Endothelial cell of umbilical vein (primary cell): ENCODE measurements around the gene TUBB3.

Experiments
- EZH2 ChIP-seq: IDR thresholded peaks from 2 replicates; pipeline ENCODE4 v1.6.1; 2012; ENCODE audit warnings: borderline replicate concordance, low read depth, mild to moderate bottlenecking, moderate library complexity, low read length, inconsistent platforms; ENCODE audit not compliant: severe bottlenecking
- FOS ChIP-seq: IDR thresholded peaks from 2 replicates; pipeline ENCODE4 v1.6.1; 2011; ENCODE audit warnings: mild to moderate bottlenecking, low read length, moderate library complexity, borderline replicate concordance; ENCODE audit not compliant: insufficient read depth
- GATA2 ChIP-seq: IDR thresholded peaks from 2 replicates; pipeline ENCODE4 v1.7.0; 2011; ENCODE audit warnings: low read depth, mild to moderate bottlenecking, moderate library complexity, mixed read lengths, low read length; ENCODE audit not compliant: insufficient read length, insufficient read depth
- JUN ChIP-seq: IDR thresholded peaks from 2 replicates; pipeline ENCODE4 v1.6.1; 2011; ENCODE audit warnings: borderline replicate concordance, low read depth; ENCODE audit not compliant: insufficient read length, insufficient read depth
- MYC ChIP-seq: IDR thresholded peaks from one replicate; pipeline ENCODE4 v1.6.1; 2011; ENCODE audit warnings: mild to moderate bottlenecking, low read depth, low read length
- POLR2A ChIP-seq: IDR thresholded peaks from 2 replicates; pipeline ENCODE4 v1.6.1; 2012; ENCODE audit warnings: low read depth, mild to moderate bottlenecking, control low read depth, low read length
- POLR2AphosphoS5 ChIP-seq: IDR thresholded peaks from 2 replicates; pipeline ENCODE4 v1.6.1; 2012; ENCODE audit warnings: low read depth, mild to moderate bottlenecking, control low read depth, low read length, moderate library complexity; ENCODE audit not compliant: insufficient read depth
- TF ChIP-seq, protein P1 (sequence below), 2 donors: IDR thresholded peaks; 1 replicate in 1 of 2; 2 replicates in 1 of 2; pipeline ENCODE4 v1.5.1; 2011; ENCODE audit warnings: low read length in 2 of 2, mild to moderate bottlenecking in 2 of 2, moderate library complexity in 2 of 2, control low read depth in 1 of 2, inconsistent platforms in 1 of 2, low read depth in 1 of 2; ENCODE audit not compliant: insufficient read depth in 1 of 2; ENCODE audit errors: extremely low read depth in 1 of 2
- TF ChIP-seq, protein P2 (sequence below): IDR thresholded peaks from 2 replicates; pipeline ENCODE4 v1.6.1; 2011; ENCODE audit not compliant: insufficient read depth, insufficient read length

GRCh38 chr16:89921702-89922476 is 1.3 kb upstream of the TUBB3 start:
- TF ChIP-seq GATA2 (no peak), POLR2A (peak; percentile 92), EZH2 (no peak), MYC (no peak), POLR2AphosphoS5 (peak; percentile 91), FOS (peak; percentile 88), JUN (peak; percentile 50)
- TF ChIP-seq, protein P1, sequence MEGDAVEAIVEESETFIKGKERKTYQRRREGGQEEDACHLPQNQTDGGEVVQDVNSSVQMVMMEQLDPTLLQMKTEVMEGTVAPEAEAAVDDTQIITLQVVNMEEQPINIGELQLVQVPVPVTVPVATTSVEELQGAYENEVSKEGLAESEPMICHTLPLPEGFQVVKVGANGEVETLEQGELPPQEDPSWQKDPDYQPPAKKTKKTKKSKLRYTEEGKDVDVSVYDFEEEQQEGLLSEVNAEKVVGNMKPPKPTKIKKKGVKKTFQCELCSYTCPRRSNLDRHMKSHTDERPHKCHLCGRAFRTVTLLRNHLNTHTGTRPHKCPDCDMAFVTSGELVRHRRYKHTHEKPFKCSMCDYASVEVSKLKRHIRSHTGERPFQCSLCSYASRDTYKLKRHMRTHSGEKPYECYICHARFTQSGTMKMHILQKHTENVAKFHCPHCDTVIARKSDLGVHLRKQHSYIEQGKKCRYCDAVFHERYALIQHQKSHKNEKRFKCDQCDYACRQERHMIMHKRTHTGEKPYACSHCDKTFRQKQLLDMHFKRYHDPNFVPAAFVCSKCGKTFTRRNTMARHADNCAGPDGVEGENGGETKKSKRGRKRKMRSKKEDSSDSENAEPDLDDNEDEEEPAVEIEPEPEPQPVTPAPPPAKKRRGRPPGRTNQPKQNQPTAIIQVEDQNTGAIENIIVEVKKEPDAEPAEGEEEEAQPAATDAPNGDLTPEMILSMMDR (IDR thresholded peaks at IDR 0.05; ENCODE audit: extremely low read depth in 1 of 2, insufficient read depth in 1 of 2, low read depth in 1 of 2, low read length in 2 of 2), result no peak
- TF ChIP-seq, protein P2, sequence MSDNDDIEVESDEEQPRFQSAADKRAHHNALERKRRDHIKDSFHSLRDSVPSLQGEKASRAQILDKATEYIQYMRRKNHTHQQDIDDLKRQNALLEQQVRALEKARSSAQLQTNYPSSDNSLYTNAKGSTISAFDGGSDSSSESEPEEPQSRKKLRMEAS, result no peak
